ENCODE data around the gene QKI. TPM values are rescaled to one million over a fixed set of nuclear protein-coding genes. Genes with fewer than 3 reads are reported as not detected.

Gene QKI
- total and polyA plus RNA-seq, 2 donors (not counting 3 experiments of a cell fraction or from before 2014, with no cell fraction given): 178 to 232 TPM

DNA sequence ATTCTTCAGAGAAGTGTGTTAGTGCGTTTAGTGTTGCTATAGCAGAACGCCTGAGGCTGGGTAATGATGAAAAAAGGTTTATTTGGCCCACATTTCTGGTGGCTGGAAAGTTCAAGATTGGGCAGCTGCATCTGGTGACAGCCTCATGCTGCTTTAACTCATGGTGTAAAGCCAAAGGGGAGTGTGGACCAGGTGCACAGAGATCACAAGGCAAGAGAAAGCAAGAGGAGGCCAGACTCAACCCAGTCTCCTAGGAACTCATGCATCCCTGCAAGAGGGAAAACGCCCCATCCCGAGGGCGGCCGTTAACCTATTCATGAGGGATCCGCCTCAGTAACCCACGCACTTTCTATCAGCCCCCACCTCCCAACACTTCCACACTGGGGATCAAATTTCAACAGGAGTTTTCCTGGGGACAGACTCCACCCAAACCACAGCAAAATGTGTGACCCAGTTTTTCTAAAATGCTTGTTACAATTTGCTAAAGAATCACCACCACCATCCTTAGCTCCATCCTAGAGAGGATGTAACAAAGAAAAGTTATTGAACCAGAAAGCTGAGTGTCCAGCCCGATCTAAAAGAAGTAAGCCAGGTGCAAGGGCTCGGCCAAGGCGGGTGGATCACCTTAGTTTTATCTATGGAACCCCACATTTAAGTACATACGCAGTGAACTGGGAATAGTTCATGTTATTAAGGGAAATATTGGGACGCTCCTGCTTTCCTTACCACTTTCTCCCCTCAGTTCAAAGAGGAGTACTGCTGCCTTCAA, 164.8 kb downstream of the QKI start:
- CTCF ChIA-PET: interaction anchor here (1.5 kb wide), 1 partner anchor 167 kb away, joined by 3 read pairs; no protein-coding TSS in a partner anchor

GRCh38 chr6:163579880-163580295, 165.4 kb downstream of the QKI start:
- H3K9ac ChIP-seq (replicated peaks; ENCODE audit: extremely low read depth, insufficient read depth, low read length): no peak overlapping the region
- DNase-seq (ENCODE audit: low read depth, low spot score): peak; percentile 34
- H3K9me3 ChIP-seq (replicated peaks; ENCODE audit: control insufficient read depth, insufficient read depth, low read length): no peaks in the 10 kb centered on the region
- intact Hi-C loops (cut with micrococcal nuclease) (loop anchor here (10.0 kb wide), 2 partner anchors 395 to 1345 kb away; no protein-coding TSS in a partner anchor), dilution Hi-C loops (cut with MboI; ENCODE audit: extremely low pct_ligation_motif_present, low sequenced_read_pairs) (no loop called here)
- peaks cover 0 to under 1% of the 10 kb centered on the region in 2 experiments for H3K36me3 ChIP-seq (ENCODE audit: control insufficient read depth in 2 of 2, extremely low read depth in 1 of 2, insufficient read depth in 2 of 2, low read length in 2 of 2)
- ChIA-PET POLR2A (no interaction called here), CTCF (interaction anchor here (1.5 kb wide), 1 partner anchor 168 kb away, joined by 3 read pairs; no protein-coding TSS in a partner anchor)
- FAIRE-seq: no peak
- H2AFZ ChIP-seq (ENCODE audit: low read depth, low read length): no peak overlapping the region
- no peaks in the 10 kb centered on the region for H3K4me1 ChIP-seq (ENCODE audit: control insufficient read depth, extremely low read depth, insufficient read depth, low read length)
- no peak overlapping the region for H3K4me2 ChIP-seq (ENCODE audit: insufficient read depth, low read length)
- H3K4me3 ChIP-seq (replicated peaks in 1 of 3; ENCODE audit: insufficient read depth in 1 of 3, low read depth in 1 of 3, low read length in 3 of 3): no peak overlapping the region
- H3K27ac ChIP-seq (ENCODE audit: insufficient read depth, low read depth, low read length): no peak overlapping the region
- no peak for TF ChIP-seq GATA2 (IDR thresholded peaks at IDR 0.05; ENCODE audit: insufficient read depth, insufficient read length, low read depth, low read length)
- no peak for TF ChIP-seq POLR2AphosphoS5 (IDR thresholded peaks at IDR 0.05; ENCODE audit: insufficient read depth, low read depth, low read length)
- TF ChIP-seq JUN (IDR thresholded peaks at IDR 0.05; ENCODE audit: borderline replicate concordance, insufficient read depth, insufficient read length, low read depth): no peak
- no peak for TF ChIP-seq EZH2 (IDR thresholded peaks at IDR 0.05; ENCODE audit: borderline replicate concordance, low read depth, low read length, severe bottlenecking)
- no peak for TF ChIP-seq POLR2A (IDR thresholded peaks at IDR 0.05; ENCODE audit: low read depth, low read length)
- no peak for TF ChIP-seq MAX (IDR thresholded peaks at IDR 0.05; ENCODE audit: insufficient read depth, insufficient read length)
- no peak for TF ChIP-seq MYC (IDR thresholded peaks at IDR 0.05; ENCODE audit: low read depth, low read length)
- no peak for TF ChIP-seq CTCF (IDR thresholded peaks at IDR 0.05; ENCODE audit: extremely low read depth in 1 of 2, insufficient read depth in 1 of 2, low read depth in 1 of 2, low read length in 2 of 2)
- no peak for TF ChIP-seq FOS (IDR thresholded peaks at IDR 0.05; ENCODE audit: borderline replicate concordance, insufficient read depth, low read length)
- H3K27me3 ChIP-seq (ENCODE audit: control insufficient read depth in 2 of 2, insufficient read depth in 2 of 2, low read length in 2 of 2): no peaks in the 10 kb centered on the region
- no TSS peak for BruUV-seq (replicated peaks)
- H4K20me1 ChIP-seq (replicated peaks; ENCODE audit: control insufficient read depth, extremely low read depth, insufficient read depth, low read length): no peaks in the 10 kb centered on the region
- H3K9me1 ChIP-seq (replicated peaks; ENCODE audit: control insufficient read depth, extremely low read depth, insufficient read depth, low read length): no peaks in the 10 kb centered on the region
- no peaks in the 10 kb centered on the region for H3K79me2 ChIP-seq (ENCODE audit: control insufficient read depth, insufficient read depth, low read length)

More for the DNA sequence above, 164.8 kb downstream of the QKI start:
- Histone ChIP-seq H4K20me1 (replicated peaks; ENCODE audit: control insufficient read depth, extremely low read depth, insufficient read depth, low read length) (no peaks in the 10 kb centered on the region), H3K4me2 (ENCODE audit: insufficient read depth, low read length) (no peak overlapping the region), H3K36me3 (ENCODE audit: control insufficient read depth in 2 of 2, extremely low read depth in 1 of 2, insufficient read depth in 2 of 2, low read length in 2 of 2) (peaks cover 0 to 1% of the 10 kb centered on the region in 2 experiments), H3K27ac (ENCODE audit: insufficient read depth, low read depth, low read length) (no peak overlapping the region), H3K9me3 (replicated peaks; ENCODE audit: control insufficient read depth, insufficient read depth, low read length) (no peaks in the 10 kb centered on the region), H3K4me3 (replicated peaks in 1 of 3; ENCODE audit: insufficient read depth in 1 of 3, low read depth in 1 of 3, low read length in 3 of 3) (no peak overlapping the region), H2AFZ (ENCODE audit: low read depth, low read length) (no peak overlapping the region), H3K79me2 (ENCODE audit: control insufficient read depth, insufficient read depth, low read length) (no peaks in the 10 kb centered on the region), H3K9ac (replicated peaks; ENCODE audit: extremely low read depth, insufficient read depth, low read length) (no peak overlapping the region), H3K9me1 (replicated peaks; ENCODE audit: control insufficient read depth, extremely low read depth, insufficient read depth, low read length) (no peaks in the 10 kb centered on the region), H3K4me1 (ENCODE audit: control insufficient read depth, extremely low read depth, insufficient read depth, low read length) (no peaks in the 10 kb centered on the region), H3K27me3 (ENCODE audit: control insufficient read depth in 2 of 2, insufficient read depth in 2 of 2, low read length in 2 of 2) (no peaks in the 10 kb centered on the region)
- POLR2A ChIA-PET: no interaction called here
- FAIRE-seq (no peak), DNase-seq (ENCODE audit: low read depth, low spot score) (no peak)
- no TSS peak for BruUV-seq (replicated peaks)
- dilution Hi-C loops (cut with MboI; ENCODE audit: extremely low pct_ligation_motif_present, low sequenced_read_pairs): no loop called here
- TF ChIP-seq MAX (IDR thresholded peaks at IDR 0.05; ENCODE audit: insufficient read depth, insufficient read length) (no peak), POLR2AphosphoS5 (IDR thresholded peaks at IDR 0.05; ENCODE audit: insufficient read depth, low read depth, low read length) (peak; percentile 7), POLR2A (IDR thresholded peaks at IDR 0.05; ENCODE audit: low read depth, low read length) (peak; percentile 54)
- intact Hi-C loops (cut with micrococcal nuclease): no loop called here

All from endothelial cell of umbilical vein (primary cell).